Tibial nerve (tissue), 4 donors: ENCODE measurements around the gene MRPS23.

ENCODE experiments used
- CTCF ChIP-seq, 5 experiments: fragments of 200-600 bp in 3 of 5; fragments of 450-650 bp in 2 of 5; sonication (generic) in 3 of 5; IDR thresholded peaks; one replicate each; pipeline ENCODE4 v1.5.1; 2016 to 2019; ENCODE audit warnings: antibody characterized with exemption in 5 of 5, mild to moderate bottlenecking in 3 of 5, moderate library complexity in 2 of 5
- EP300 ChIP-seq, 2 donors: sonication (generic); formaldehyde crosslinking; IDR thresholded peaks; one replicate each; pipeline ENCODE4 v1.6.1; 2017; ENCODE audit warnings: antibody characterized with exemption in 2 of 2, mild to moderate bottlenecking in 1 of 2
- POLR2A ChIP-seq, 2 donors: fragments of 450-650 bp; IDR thresholded peaks; one replicate each; pipeline ENCODE4 v1.6.1; 2017; ENCODE audit warnings: antibody characterized with exemption in 2 of 2, mild to moderate bottlenecking in 2 of 2, moderate library complexity in 2 of 2

GRCh38 chr17:57839571-57839923 lies 10.3 kb downstream of the MRPS23 start:
- no peak for TF ChIP-seq CTCF (IDR thresholded peaks at IDR 0.05)
- TF ChIP-seq EP300 (IDR thresholded peaks at IDR 0.05) = no peak
- no peak for TF ChIP-seq POLR2A (IDR thresholded peaks at IDR 0.05)
